Fibroblast of upper back skin (primary cell): ENCODE results near the gene OSBPL10.
A peak's percentile ranks its signal among the peaks of the same experiment; 100 is the strongest.
"Not testable (repeated sequence)": the region's sequence is repeated elsewhere in the genome, so short reads cannot be mapped to it uniquely, and the experiment has no call there.

Source experiments
- DNase-seq: peaks from one replicate; pipeline ENCODE4 v3.0.0-alpha.2; 2013

The OSBPL10 gene

GRCh38 chr3:31692751-31693150 lies 288.3 kb downstream of the OSBPL10 start:
- no peak for DNase-seq

DNA sequence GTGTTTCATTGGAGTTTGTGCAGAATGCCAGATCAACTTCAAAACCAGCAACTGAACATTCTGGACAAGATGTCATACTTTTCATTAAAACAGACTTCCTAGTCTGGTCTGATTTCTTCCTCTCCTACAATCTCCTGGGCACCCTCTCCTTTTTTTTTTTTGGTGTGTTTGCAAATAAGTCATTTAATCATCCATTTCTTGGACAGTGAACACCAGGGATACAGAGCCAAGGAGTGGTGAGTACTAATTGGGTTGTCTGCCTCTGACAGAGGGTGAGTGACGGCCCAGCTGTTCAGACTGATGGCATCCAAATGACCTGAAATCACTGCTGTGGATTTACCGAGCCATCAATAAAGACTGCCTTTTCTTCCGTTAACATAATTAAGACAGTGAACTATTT lies 290.3 kb downstream of the OSBPL10 start:
- DNase-seq: no peak

DNA sequence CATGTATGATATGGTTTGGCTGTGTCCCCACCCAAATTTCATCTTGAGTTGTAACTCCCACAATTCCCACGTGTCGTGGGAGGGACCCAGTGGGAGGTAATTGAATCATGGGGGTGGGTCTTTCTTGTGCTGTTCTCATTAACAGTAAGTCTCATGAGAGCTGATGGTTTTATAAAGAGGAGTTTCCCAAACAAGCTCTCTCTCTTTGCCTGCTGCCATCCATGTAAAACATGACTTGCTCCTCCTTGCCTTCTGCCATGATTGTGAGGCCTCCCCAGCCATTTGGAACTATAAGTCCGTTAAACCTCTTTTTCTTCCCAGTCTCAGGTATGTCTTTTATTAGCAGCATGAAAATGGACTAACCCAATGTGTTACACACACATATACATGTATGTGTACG lies 291.5 kb downstream of the OSBPL10 start:
- DNase-seq: not testable (repeated sequence)

DNA sequence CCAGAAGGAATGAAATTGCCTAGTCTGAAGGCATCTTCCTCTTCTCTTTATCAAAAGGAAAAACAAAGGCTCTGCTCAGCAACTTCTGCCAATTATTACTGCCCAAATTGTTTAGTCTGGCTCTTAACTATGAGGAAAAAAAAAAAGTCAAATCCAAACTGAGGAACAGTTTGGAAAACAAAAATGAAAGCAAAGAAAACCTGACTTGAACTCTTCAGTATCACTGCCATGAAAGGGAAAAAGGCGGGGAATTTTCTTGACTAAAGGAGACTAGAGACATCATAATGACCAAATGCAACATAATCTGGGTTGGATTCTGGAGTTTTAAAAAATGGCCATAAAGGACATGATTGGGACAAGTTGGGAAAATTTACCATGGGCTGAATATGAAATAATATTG lies 292.1 kb downstream of the OSBPL10 start:
- no peak for DNase-seq

DNA sequence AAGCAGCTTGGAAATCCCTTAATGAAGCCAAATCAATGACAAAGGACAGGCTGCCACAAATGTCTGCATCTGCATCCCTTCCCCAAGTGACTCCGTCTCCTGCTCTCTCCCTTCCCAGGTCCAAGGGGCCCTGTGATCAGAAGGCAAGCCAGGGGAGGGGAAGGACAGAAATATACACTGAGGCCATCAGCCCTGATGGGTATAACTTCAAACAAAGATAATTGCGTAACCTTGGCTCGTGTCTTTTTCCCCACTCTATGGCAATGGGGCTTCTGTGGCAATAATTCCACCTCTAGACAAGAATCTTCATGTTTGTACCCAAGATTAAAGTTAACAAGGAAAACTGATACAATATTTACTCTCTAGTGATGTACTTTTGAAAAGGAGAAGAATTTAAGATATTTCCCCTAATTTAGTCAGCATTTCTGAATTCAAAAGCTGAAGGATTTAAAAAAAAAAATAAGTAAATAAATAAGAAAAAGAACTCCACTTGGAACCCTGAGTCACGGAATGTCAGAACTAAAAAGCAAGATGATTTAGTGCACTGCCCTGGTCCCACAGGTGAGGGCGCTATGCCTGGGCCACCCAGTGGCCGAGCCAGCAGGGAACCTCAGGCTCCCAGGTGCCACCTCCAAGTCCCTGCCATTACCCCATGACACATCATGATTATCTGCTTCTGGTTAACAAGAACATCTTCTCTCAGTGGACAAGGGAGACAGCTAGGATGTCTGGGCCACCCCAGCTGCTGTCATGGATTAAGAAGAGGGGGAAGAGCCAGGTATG lies 293.9 kb downstream of the OSBPL10 start:
- no peak for DNase-seq

DNA sequence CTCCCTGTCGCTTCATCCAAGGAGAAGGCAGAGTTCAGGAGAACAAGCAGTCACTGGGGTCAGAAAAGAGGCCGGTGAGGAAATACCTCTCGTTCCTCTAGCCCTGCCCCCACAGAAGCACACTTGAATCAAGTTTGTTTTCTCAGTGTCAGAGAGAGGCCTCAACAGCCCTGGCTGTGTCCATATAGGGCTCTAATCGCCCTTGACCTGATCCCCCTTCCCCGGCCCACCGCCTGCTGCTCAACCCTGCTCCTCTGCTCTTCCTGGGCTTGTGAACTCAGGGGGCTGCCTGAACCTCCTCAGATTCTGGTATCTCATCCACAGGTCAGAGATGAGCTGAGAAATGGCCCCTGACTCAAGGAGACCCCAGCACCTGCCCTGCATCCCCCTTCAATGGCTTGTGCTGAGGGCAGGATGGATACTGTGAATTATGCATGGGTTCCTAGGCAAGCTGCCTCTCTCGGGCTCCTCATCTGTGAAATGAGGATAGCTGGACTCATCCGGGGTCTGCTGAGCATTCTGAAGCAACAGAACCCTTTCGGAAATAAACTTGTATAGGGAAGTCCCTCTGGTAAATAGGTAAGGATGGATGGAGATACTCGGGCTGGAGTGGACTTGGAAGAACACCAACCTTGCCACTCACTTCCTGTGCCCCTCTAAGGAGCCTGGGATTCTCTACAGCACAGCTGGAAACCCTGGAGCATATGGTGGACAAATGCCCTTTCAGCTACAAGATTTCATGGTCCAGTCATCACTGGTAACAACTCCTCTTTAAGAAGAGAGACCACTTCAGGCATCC lies 300.8 kb downstream of the OSBPL10 start:
- peak; percentile 9 for DNase-seq

DNA sequence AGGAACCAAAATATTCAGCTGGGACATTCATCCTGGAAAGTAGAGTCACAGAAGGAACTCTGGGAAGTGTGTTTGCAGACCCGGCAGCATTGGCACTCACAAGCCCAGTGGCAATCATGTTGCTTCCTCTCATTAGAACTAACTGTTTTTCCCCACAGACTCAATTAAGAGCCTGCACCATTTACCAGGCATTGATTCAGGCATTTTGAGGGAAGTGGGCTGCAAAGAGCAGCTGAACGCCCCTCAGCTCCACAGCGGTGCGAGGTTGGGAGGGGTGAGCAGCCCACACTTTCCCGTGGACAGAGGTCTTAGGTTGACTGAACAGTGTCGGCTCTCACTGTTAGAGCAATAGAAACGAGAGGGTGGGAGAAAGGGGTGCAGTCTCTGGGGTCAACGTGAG lies 304.5 kb downstream of the OSBPL10 start:
- DNase-seq: no peak

- no peak for DNase-seq
Observed at GRCh38 chr3:31673950-31674349, 307.1 kb downstream of the OSBPL10 start.

DNA sequence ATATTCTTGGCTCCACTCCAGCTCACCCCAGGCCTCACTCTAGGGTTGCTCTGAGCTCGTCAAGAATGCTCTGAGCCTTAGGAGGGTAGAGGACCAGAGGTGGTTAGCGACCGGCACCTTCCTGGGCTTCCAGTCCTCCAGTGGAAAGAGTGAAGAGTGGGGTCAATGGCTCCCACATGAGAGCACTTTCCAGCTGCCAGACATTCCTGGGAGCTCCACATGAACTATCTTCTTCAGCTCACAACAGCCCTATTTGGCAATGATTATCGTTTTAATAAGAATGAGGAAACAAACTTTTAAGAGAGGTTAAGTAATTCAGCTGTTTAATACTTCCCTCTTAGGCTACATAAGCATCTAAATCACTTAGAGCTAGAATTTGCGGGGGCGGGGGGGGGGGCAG lies 309.1 kb downstream of the OSBPL10 start:
- no peak for DNase-seq

GRCh38 chr3:31671451-31671850 lies 309.6 kb downstream of the OSBPL10 start:
- DNase-seq: no peak

- no peak for DNase-seq
Observed at GRCh38 chr3:31670722-31671121, 310.3 kb downstream of the OSBPL10 start.

- DNase-seq: no peak
Observed at GRCh38 chr3:31670136-31670535, 310.9 kb downstream of the OSBPL10 start.

- DNase-seq: no peak
Observed at GRCh38 chr3:31668242-31668641, 312.8 kb downstream of the OSBPL10 start.

DNA sequence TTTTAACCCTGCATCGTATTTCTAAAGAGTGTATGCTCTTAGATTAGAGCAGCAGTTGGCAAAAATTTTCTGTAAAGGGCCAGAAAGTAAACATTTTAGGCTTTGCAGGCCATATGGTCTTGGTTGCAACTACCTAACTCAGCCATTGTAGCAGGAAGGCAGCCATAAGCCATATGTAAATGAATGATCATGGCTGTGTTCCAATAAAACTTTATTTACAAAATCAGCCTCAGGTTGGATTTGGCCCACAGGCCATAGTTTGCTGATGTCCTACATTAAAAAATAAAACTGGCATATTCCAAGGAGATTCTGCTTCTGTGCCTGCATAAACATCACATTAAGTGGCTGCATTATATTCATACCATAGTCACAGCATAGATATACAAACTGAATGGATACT lies 313.5 kb downstream of the OSBPL10 start:
- no peak for DNase-seq

- no peak for DNase-seq
Observed at GRCh38 chr3:31664031-31664430, 317.0 kb downstream of the OSBPL10 start.

- DNase-seq: no peak
Observed at GRCh38 chr3:31661993-31662670, 318.9 kb downstream of the OSBPL10 start.

GRCh38 chr3:31661286-31661685 lies 319.8 kb downstream of the OSBPL10 start:
- no peak for DNase-seq

DNA sequence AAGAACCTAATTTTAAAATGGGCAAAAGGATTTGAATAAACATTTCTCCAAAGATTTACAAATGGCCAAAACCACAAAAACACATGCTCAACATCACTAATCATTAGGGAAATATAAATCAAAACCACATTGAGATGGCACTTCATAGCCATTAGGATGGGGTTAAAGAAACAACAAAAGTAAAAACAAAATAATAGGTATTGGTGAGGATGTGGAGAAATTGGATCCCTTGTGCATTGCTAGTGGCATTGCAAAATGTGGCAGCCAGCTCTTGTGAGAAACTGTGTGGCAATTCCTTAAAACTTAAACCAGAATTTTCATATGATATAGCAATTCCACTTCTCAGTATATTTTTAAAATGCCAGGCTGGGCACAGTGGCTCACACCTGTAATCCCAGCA lies 321.8 kb downstream of the OSBPL10 start:
- DNase-seq: no peak

GRCh38 chr3:31654998-31655397 lies 326.1 kb downstream of the OSBPL10 start:
- DNase-seq: no peak

DNA sequence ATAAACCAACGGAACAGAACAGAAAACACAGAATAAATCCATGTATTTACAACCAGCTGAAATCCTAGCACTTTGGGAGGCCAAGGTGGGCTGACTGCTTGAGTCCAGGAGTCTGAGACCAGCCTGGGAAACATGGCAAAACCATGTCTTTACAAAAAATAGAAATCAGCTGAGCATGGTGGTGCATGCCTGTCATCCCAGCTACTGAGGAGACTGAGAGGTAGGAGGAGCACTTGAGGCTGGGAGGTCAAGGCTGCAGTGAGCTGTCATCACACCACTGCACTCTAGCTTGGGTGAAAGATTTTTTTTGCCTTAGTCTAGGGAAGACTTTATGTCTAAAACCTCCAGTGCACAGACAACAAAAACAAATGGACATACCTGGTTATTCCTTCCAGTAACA lies 327.6 kb downstream of the OSBPL10 start:
- DNase-seq: no peak

- DNase-seq: no peak
Observed at GRCh38 chr3:31652296-31652695, 328.8 kb downstream of the OSBPL10 start.

- no peak for DNase-seq
Observed at GRCh38 chr3:31648286-31648968, 332.6 kb downstream of the OSBPL10 start.

GRCh38 chr3:31645256-31645655 lies 335.8 kb downstream of the OSBPL10 start:
- no peak for DNase-seq
